NCI-H446 (cell line): Measurements from ENCODE around the gene ZDHHC14.

Source experiments
- DNase-seq, 2 experiments: peaks; one replicate each; lab custom pipeline; 2025; lab: John Stamatoyannopoulos, UW

Gene ZDHHC14

GRCh38 chr6:157620944-157621343 lies 240.0 kb downstream of the ZDHHC14 start:
- DNase-seq = no peak

DNA sequence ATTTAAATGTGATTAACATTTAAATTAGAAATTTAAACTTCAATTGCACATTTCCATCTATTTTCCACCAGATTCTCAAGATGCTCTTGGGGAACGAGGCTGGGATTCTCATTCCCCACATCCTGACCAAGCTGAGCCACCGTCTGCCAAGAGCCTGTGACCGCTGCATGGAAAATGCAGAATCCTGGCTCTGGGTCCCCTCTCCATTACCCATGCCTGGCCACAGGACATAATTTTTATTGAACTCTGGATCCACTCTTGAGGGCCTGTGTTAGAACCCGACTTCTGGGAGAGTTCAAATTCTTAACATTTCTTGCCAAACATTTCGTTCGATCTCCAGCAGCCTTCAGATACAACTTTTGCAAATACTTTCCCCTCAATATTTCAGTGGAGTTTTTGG lies 240.4 kb downstream of the ZDHHC14 start:
- DNase-seq = no peak

DNA sequence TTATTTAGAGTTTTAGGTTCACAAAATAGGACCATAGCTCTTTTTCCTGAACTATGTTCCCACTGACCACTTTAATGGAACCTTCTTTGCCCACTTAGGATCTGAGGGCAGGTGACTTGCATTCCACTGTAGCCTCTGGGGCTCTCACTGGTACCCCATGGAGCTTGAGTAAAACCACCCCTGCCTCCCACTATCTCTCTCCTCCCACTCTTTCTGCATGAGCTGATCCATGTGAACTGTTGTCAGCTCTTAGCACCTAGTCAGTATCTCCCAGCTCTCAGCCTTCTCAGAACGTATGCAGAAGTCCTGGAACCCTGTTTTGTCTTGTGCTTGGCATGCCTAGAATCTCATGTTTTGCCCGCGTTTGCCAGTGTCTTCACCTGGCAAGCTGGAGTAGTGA lies 241.4 kb downstream of the ZDHHC14 start:
- DNase-seq = no peak

- no peak for DNase-seq
Measured at GRCh38 chr6:157625111-157625510, 244.1 kb downstream of the ZDHHC14 start.

GRCh38 chr6:157625764-157626163 lies 244.8 kb downstream of the ZDHHC14 start:
- DNase-seq = no peak

GRCh38 chr6:157627195-157627966 lies 246.4 kb downstream of the ZDHHC14 start:
- DNase-seq = no peak

DNA sequence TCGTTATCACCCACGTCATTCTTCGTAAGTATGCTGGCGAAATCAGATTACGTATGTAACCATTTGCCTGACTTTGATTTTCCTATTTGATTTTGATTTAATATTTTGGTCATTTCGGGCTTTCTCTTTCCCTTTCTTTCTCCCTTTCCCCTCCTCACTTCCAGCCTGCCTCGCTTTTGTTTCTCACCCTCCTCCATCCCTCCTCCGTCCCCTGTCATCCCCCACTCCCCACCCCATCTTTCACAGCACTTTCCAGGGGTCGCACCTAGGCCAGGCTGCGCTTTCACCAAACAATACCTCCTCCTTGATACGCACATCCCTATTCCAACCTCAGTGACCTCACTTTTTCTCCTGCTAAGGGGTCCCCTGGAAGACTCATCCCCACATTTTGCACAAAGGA lies 247.5 kb downstream of the ZDHHC14 start:
- DNase-seq = no peak

GRCh38 chr6:157629220-157629619 lies 248.2 kb downstream of the ZDHHC14 start:
- no peak for DNase-seq

- no peak for DNase-seq
Measured at GRCh38 chr6:157630463-157631080, 249.6 kb downstream of the ZDHHC14 start.

GRCh38 chr6:157631412-157631811 lies 250.4 kb downstream of the ZDHHC14 start:
- no peak for DNase-seq

- DNase-seq = no peak
Measured at GRCh38 chr6:157631838-157632614, 251.0 kb downstream of the ZDHHC14 start.

GRCh38 chr6:157632821-157633220 lies 251.8 kb downstream of the ZDHHC14 start:
- no peak for DNase-seq

- no peak for DNase-seq
Measured at GRCh38 chr6:157634546-157634945, 253.6 kb downstream of the ZDHHC14 start.

DNA sequence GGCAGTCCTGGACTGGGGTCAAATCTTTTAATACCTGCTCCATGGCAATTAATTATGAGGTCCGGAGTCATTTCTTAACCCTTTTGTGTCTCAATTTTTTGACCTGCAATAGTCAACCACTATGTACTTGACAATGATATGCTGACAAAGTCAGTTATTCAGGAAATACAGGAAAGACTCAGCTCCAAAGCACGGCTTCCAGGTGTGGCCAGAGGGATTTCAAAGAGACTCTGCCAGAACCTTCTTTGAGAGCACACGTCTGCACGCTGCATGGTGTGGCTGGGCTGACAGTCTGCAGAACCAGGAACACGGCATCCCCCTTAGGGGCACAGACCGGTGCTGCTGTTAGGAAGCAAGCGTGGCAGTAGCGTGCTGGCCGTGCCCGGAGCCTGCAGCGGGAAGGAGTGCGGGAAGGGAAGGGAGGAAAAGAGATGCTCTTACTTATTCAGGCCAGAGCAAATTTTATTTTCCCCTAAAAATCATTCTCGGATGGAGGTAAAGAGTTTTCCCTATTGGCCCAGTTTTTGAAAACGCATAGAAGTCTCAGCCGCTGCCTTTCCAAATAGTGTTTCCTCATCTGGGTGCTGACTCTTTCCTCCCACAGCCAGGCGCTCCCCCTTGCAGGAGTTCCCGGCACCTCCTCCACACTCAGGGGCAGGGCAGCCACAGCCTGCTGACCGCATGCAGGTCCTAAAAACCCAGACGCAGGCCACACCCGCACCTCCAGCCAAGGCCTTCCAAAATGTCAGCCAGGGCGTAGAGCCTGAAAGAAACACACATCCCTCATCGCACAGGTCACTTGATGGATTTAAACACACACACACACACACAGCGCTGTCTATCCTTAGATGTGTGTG lies 254.6 kb downstream of the ZDHHC14 start:
- DNase-seq = no peak

- DNase-seq = no peak
Measured at GRCh38 chr6:157637516-157637915, 256.5 kb downstream of the ZDHHC14 start.

DNA sequence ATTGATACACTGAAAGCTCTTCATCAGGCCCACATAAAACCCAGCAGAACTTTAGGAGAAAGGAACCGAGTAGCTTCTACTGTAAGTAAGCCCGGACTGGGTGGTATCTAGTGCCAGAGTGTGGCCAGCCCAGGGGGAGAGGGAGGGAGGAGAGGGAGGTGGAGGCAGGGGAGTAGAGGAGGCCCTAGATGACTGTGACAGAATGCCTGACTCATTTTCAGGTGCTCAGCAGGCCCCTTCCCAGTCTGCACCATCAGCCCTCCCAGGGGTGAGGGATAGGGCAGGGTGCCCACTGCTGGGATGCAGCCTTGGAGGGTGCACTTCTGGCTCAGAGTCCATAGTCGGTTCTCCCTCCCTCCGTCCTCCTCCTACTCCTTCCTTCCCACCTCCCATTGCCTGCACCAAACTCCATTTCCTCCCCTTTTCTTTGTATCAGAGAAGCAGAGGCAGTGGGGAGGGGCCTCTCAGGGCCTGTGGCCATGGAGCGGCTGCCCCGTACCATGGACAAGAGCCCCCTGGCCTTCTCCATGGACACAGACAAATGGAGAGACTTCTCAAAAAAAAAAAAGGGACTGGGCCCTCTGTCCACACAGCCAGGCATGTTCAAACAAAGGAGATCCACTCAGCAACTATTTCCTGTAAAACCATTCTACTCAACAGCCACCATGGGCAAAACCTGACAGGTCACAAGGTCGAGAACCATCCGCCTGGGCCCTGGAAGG lies 257.1 kb downstream of the ZDHHC14 start:
- no peak for DNase-seq

- no peak for DNase-seq
Measured at GRCh38 chr6:157638779-157639178, 257.8 kb downstream of the ZDHHC14 start.

DNA sequence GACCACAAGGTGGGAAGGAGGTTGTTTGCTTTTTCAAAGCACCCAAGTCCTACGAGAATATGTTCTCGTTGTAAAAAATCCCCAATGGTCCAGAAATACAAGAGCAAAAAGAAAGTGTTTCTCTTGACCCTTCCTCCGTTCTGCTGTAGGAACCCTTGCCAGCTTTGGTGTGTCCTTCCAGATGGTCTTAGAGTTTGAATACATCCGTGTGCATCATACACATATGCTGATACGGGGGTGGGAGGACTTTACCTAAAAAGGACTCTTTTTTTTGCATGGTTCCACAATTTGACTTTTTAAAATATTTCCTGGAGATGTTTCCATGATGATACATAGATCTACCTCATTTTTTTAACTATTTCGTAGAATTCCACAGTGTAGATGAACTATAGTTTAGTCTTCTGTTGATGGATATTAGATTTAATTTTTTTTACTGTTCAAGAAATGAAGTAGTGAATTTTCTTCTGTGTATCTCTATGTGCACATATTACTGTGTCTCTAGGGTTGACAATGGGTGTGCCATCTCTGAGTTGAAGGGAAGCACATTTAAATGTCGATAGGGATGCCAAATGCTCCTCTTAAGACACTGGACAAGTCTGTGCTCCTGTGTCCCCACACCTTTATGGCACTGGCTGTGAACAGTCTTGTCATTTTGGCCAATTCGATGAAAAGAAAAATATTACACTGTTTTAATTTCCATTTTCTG lies 259.9 kb downstream of the ZDHHC14 start:
- DNase-seq = no peak

- no peak for DNase-seq
Measured at GRCh38 chr6:157641837-157642236, 260.8 kb downstream of the ZDHHC14 start.

- DNase-seq = no peak
Measured at GRCh38 chr6:157642736-157643135, 261.7 kb downstream of the ZDHHC14 start.
